Measurements from ENCODE around the gene SCD.

Gene SCD

GRCh38 chr10:100348389-100348927 lies 1.4 kb downstream of the SCD start:
- no peaks in the 10 kb centered on the region for H3K9me3 ChIP-seq (ENCODE audit: severe bottlenecking)
- peak overlapping the region; percentile 91 for H3K27ac ChIP-seq (ENCODE audit: poor library complexity, severe bottlenecking)
- ATAC-seq (ENCODE audit: low read depth): no peak
- no peaks in the 10 kb centered on the region for H3K27me3 ChIP-seq (ENCODE audit: insufficient read depth, poor library complexity, severe bottlenecking)
- no peak for TF ChIP-seq CTCF (IDR thresholded peaks at IDR 0.05; ENCODE audit: poor library complexity, severe bottlenecking)
- H3K4me3 ChIP-seq (ENCODE audit: severe bottlenecking): peak overlapping the region; percentile 78
- DNase-seq (ENCODE audit: low spot score): no peak
- H3K36me3 ChIP-seq (ENCODE audit: low read depth): peaks cover 63% of the 10 kb centered on the region
- peaks cover 39% of the 10 kb centered on the region for H3K4me1 ChIP-seq (ENCODE audit: insufficient read depth, poor library complexity, severe bottlenecking)

- peaks cover 69% of the 10 kb centered on the region for H3K36me3 ChIP-seq (ENCODE audit: low read depth)
- no peak for DNase-seq (ENCODE audit: low spot score)
- no peaks in the 10 kb centered on the region for H3K9me3 ChIP-seq (ENCODE audit: severe bottlenecking)
- no peak for TF ChIP-seq CTCF (IDR thresholded peaks at IDR 0.05; ENCODE audit: poor library complexity, severe bottlenecking)
- H3K27ac ChIP-seq (ENCODE audit: poor library complexity, severe bottlenecking): peak overlapping the region; percentile 91
- ATAC-seq (ENCODE audit: low read depth): no peak
- peak overlapping the region; percentile 78 for H3K4me3 ChIP-seq (ENCODE audit: severe bottlenecking)
- no peaks in the 10 kb centered on the region for H3K27me3 ChIP-seq (ENCODE audit: insufficient read depth, poor library complexity, severe bottlenecking)
- H3K4me1 ChIP-seq (ENCODE audit: insufficient read depth, poor library complexity, severe bottlenecking): peaks cover 39% of the 10 kb centered on the region
Observed at GRCh38 chr10:100349087-100349486, 2.1 kb downstream of the SCD start.

- Histone ChIP-seq H3K36me3 (ENCODE audit: low read depth) (peaks cover 75% of the 10 kb centered on the region), H3K4me1 (ENCODE audit: insufficient read depth, poor library complexity, severe bottlenecking) (peaks cover 39% of the 10 kb centered on the region), H3K4me3 (ENCODE audit: severe bottlenecking) (peak overlapping the region; percentile 78), H3K9me3 (ENCODE audit: severe bottlenecking) (no peaks in the 10 kb centered on the region), H3K27ac (ENCODE audit: poor library complexity, severe bottlenecking) (peak overlapping the region; percentile 91), H3K27me3 (ENCODE audit: insufficient read depth, poor library complexity, severe bottlenecking) (no peaks in the 10 kb centered on the region)
- ATAC-seq (ENCODE audit: low read depth): no peak
- TF ChIP-seq CTCF (IDR thresholded peaks at IDR 0.05; ENCODE audit: poor library complexity, severe bottlenecking): no peak
- no peak for DNase-seq (ENCODE audit: low spot score)
Observed at GRCh38 chr10:100349672-100350071, 2.6 kb downstream of the SCD start.

- Histone ChIP-seq H3K36me3 (ENCODE audit: low read depth) (peaks cover 88% of the 10 kb centered on the region), H3K9me3 (ENCODE audit: severe bottlenecking) (no peaks in the 10 kb centered on the region), H3K4me3 (ENCODE audit: severe bottlenecking) (peak overlapping the region; percentile 78), H3K27me3 (ENCODE audit: insufficient read depth, poor library complexity, severe bottlenecking) (no peaks in the 10 kb centered on the region), H3K27ac (ENCODE audit: poor library complexity, severe bottlenecking) (peak overlapping the region; percentile 91), H3K4me1 (ENCODE audit: insufficient read depth, poor library complexity, severe bottlenecking) (peaks cover 37% of the 10 kb centered on the region)
- DNase-seq (ENCODE audit: low spot score) (no peak), ATAC-seq (ENCODE audit: low read depth) (no peak)
- no peak for TF ChIP-seq CTCF (IDR thresholded peaks at IDR 0.05; ENCODE audit: poor library complexity, severe bottlenecking)
Observed at GRCh38 chr10:100350914-100351485, 4.0 kb downstream of the SCD start.

- H3K27me3 ChIP-seq (ENCODE audit: insufficient read depth, poor library complexity, severe bottlenecking): no peaks in the 10 kb centered on the region
Observed at GRCh38 chr10:100353770-100354485, 6.9 kb downstream of the SCD start.

More at GRCh38 chr10:100353770-100354485, 6.9 kb downstream of the SCD start:
- Histone ChIP-seq H3K27ac (ENCODE audit: poor library complexity, severe bottlenecking) (peak overlapping the region; percentile 91), H3K4me3 (ENCODE audit: severe bottlenecking) (no peak overlapping the region), H3K9me3 (ENCODE audit: severe bottlenecking) (no peaks in the 10 kb centered on the region), H3K36me3 (ENCODE audit: low read depth) (peaks cover 100% of the 10 kb centered on the region), H3K4me1 (ENCODE audit: insufficient read depth, poor library complexity, severe bottlenecking) (peaks cover 56% of the 10 kb centered on the region)
- no peak for TF ChIP-seq CTCF (IDR thresholded peaks at IDR 0.05; ENCODE audit: poor library complexity, severe bottlenecking)
- ATAC-seq (ENCODE audit: low read depth) (no peak), DNase-seq (ENCODE audit: low spot score) (no peak)
